Ishikawa (cell line): Measurements from ENCODE around the gene CHIT1.

Experiments used
- CEBPB ChIP-seq: IDR thresholded peaks from 2 replicates; pipeline ENCODE4 v1.6.1; 2012
- CREB1 ChIP-seq: IDR thresholded peaks from 2 replicates; pipeline ENCODE4 v1.6.1; 2012; ENCODE audit warnings: low read depth
- EGR1 ChIP-seq: IDR thresholded peaks from 2 replicates; pipeline ENCODE4 v1.6.1; 2012
- EP300 ChIP-seq: IDR thresholded peaks from 2 replicates; pipeline ENCODE4 v1.6.1; 2012; ENCODE audit warnings: borderline replicate concordance
- FOXM1 ChIP-seq: IDR thresholded peaks from 2 replicates; pipeline ENCODE4 v1.6.1; 2012; ENCODE audit warnings: low read depth, borderline replicate concordance
- MAX ChIP-seq: IDR thresholded peaks from 2 replicates; pipeline ENCODE4 v1.6.1; 2012
- NFIC ChIP-seq: IDR thresholded peaks from 2 replicates; pipeline ENCODE4 v1.6.1; 2012
- RAD21 ChIP-seq: IDR thresholded peaks from 2 replicates; pipeline ENCODE4 v1.6.1; 2012; ENCODE audit warnings: low read depth
- REST ChIP-seq: IDR thresholded peaks from 2 replicates; pipeline ENCODE4 v1.6.1; 2012; ENCODE audit warnings: low read depth, mild to moderate bottlenecking
- TAF1 ChIP-seq: IDR thresholded peaks from 2 replicates; pipeline ENCODE4 v1.6.1; 2012; ENCODE audit warnings: low read depth, mild to moderate bottlenecking
- TCF12 ChIP-seq: IDR thresholded peaks from 2 replicates; pipeline ENCODE4 v1.6.1; 2012; ENCODE audit warnings: low read depth
- TEAD4 ChIP-seq: IDR thresholded peaks from 2 replicates; pipeline ENCODE4 v1.6.1; 2012
- USF1 ChIP-seq: IDR thresholded peaks from 2 replicates; pipeline ENCODE4 v1.6.1; 2012
- YY1 ChIP-seq: IDR thresholded peaks from 2 replicates; pipeline ENCODE4 v1.6.1; 2012; ENCODE audit warnings: low read depth
- ZBTB7A ChIP-seq: IDR thresholded peaks from 2 replicates; pipeline ENCODE4 v1.6.1; 2012; ENCODE audit warnings: low read depth

Gene CHIT1

GRCh38 chr1:203181586-203182386 lies 47.7 kb downstream of the CHIT1 start:
- TF ChIP-seq ZBTB7A (no peak), CREB1 (no peak), MAX (no peak), REST (no peak), NFIC (no peak), YY1 (no peak), RAD21 (no peak)

- TF ChIP-seq RAD21 (no peak), EP300 (no peak), NFIC (no peak), CEBPB (no peak), FOXM1 (no peak), CREB1 (no peak), EGR1 (no peak), TEAD4 (no peak), MAX (no peak), USF1 (no peak), YY1 (no peak), TCF12 (no peak), ZBTB7A (no peak), TAF1 (no peak), REST (no peak)
These were observed 48.7 kb downstream of the CHIT1 start for GRCh38 chr1:203180611-203181330.

- TF ChIP-seq TAF1 (no peak), REST (no peak), USF1 (no peak), TCF12 (no peak), FOXM1 (no peak), CEBPB (no peak), YY1 (no peak), EGR1 (no peak), RAD21 (no peak), ZBTB7A (no peak), MAX (no peak), CREB1 (no peak), TEAD4 (no peak), EP300 (no peak), NFIC (no peak)
These were observed 49.8 kb downstream of the CHIT1 start for GRCh38 chr1:203179667-203180005.
